HAP-1 (cell line): ENCODE results near the gene DKK3.

ENCODE experiments used
- DNase-seq, 2 experiments: peaks; one replicate each; pipeline ENCODE4 v3.0.0-alpha.2; 2016 to 2020; ENCODE audit warnings: low spot score in 2 of 2
- H3K27me3 ChIP-seq: fragments of 250-450 bp; sonication (Bioruptor Pico); 2 replicates; pipeline ENCODE4 v1.5.1; 2020; ENCODE audit warnings: low read depth, mild to moderate bottlenecking, moderate library complexity
- H3K36me3 ChIP-seq: fragments of 250-450 bp; sonication (Bioruptor Pico); replicated peaks from 2 replicates; pipeline ENCODE4 v1.5.1; 2020; ENCODE audit warnings: mild to moderate bottlenecking
- H3K4me1 ChIP-seq: fragments of 250-450 bp; sonication (Bioruptor Pico); 2 replicates; pipeline ENCODE4 v1.5.1; 2020; ENCODE audit warnings: mild to moderate bottlenecking
- H3K4me3 ChIP-seq: fragments of 250-450 bp; sonication (Bioruptor Pico); 2 replicates; pipeline ENCODE4 v1.5.1; 2020; ENCODE audit warnings: mild to moderate bottlenecking, moderate library complexity
- H3K9me3 ChIP-seq: fragments of 250-450 bp; sonication (Bioruptor Pico); 2 replicates; pipeline ENCODE4 v1.5.1; 2020; ENCODE audit warnings: mild to moderate bottlenecking, moderate library complexity
- in situ Hi-C: fragments of 300-500 bp; cut with MboI; formaldehyde crosslinking; loops from 3 replicates; pipeline ENCODE4 v1.14.3; 2020; ENCODE audit warnings: low sequenced_read_pairs, inconsistent platforms, mixed read lengths

Gene DKK3

GRCh38 chr11:12023015-12023414, 14.6 kb upstream of the DKK3 start:
- in situ Hi-C loops, result no loop called here
- no peaks in the 10 kb centered on the region for H3K36me3 ChIP-seq
- no peaks in the 10 kb centered on the region for H3K4me1 ChIP-seq
- no peak for DNase-seq
- no peak overlapping the region for H3K4me3 ChIP-seq
- peaks cover 5% of the 10 kb centered on the region; the same call in 1 of the 2 replicates for H3K9me3 ChIP-seq
- peaks cover 3% of the 10 kb centered on the region for H3K27me3 ChIP-seq

GRCh38 chr11:12020546-12020945, 12.1 kb upstream of the DKK3 start:
- H3K4me1 ChIP-seq, result no peaks in the 10 kb centered on the region
- no peaks in the 10 kb centered on the region for H3K36me3 ChIP-seq
- H3K27me3 ChIP-seq, result peaks cover 3% of the 10 kb centered on the region
- H3K4me3 ChIP-seq, result no peak overlapping the region
- H3K9me3 ChIP-seq, result peaks cover 5% of the 10 kb centered on the region; the same call in 1 of the 2 replicates
- DNase-seq, result no peak
- in situ Hi-C loops, result no loop called here

- no peaks in the 10 kb centered on the region for H3K36me3 ChIP-seq
Observed at GRCh38 chr11:12019866-12020416, 11.5 kb upstream of the DKK3 start.

GRCh38 chr11:12019337-12019736, 10.9 kb upstream of the DKK3 start:
- H3K36me3 ChIP-seq, result no peaks in the 10 kb centered on the region
- no peak overlapping the region for H3K4me3 ChIP-seq
- in situ Hi-C loops, result no loop called here
- H3K9me3 ChIP-seq, result peaks cover 1% of the 10 kb centered on the region; the same call in 1 of the 2 replicates
- peaks cover under 1% of the 10 kb centered on the region; the same call in 1 of the 2 replicates for H3K27me3 ChIP-seq
- DNase-seq, result no peak
- H3K4me1 ChIP-seq, result no peaks in the 10 kb centered on the region

More at GRCh38 chr11:12019866-12020416, 11.5 kb upstream of the DKK3 start:
- in situ Hi-C loops, result no loop called here
- Histone ChIP-seq H3K27me3 (peaks cover 3% of the 10 kb centered on the region), H3K4me1 (no peaks in the 10 kb centered on the region), H3K9me3 (peaks cover 5% of the 10 kb centered on the region; the same call in 1 of the 2 replicates), H3K4me3 (no peak overlapping the region)
- DNase-seq, result no peak

- in situ Hi-C loops, result no loop called here
Observed at GRCh38 chr11:12017865-12018453, 9.5 kb upstream of the DKK3 start.

GRCh38 chr11:12017243-12017678, 8.8 kb upstream of the DKK3 start:
- DNase-seq, result no peak
- Histone ChIP-seq H3K9me3 (no peaks in the 10 kb centered on the region), H3K36me3 (no peaks in the 10 kb centered on the region), H3K4me1 (peaks cover 9% of the 10 kb centered on the region), H3K27me3 (no peaks in the 10 kb centered on the region; the same call in 1 of the 2 replicates), H3K4me3 (no peak overlapping the region)
- in situ Hi-C loops, result no loop called here

More at GRCh38 chr11:12017865-12018453, 9.5 kb upstream of the DKK3 start:
- no peak for DNase-seq
- Histone ChIP-seq H3K9me3 (no peaks in the 10 kb centered on the region), H3K4me3 (no peak overlapping the region), H3K4me1 (peaks cover 9% of the 10 kb centered on the region), H3K36me3 (no peaks in the 10 kb centered on the region), H3K27me3 (no peaks in the 10 kb centered on the region; the same call in 1 of the 2 replicates)

- Histone ChIP-seq H3K9me3 (no peaks in the 10 kb centered on the region), H3K4me1 (peaks cover 9% of the 10 kb centered on the region), H3K36me3 (no peaks in the 10 kb centered on the region), H3K27me3 (no peaks in the 10 kb centered on the region; the same call in 1 of the 2 replicates), H3K4me3 (no peak overlapping the region)
- in situ Hi-C loops, result no loop called here
- no peak for DNase-seq
Observed at GRCh38 chr11:12016246-12016645, 7.8 kb upstream of the DKK3 start.

- Histone ChIP-seq H3K4me3 (no peak overlapping the region), H3K9me3 (no peaks in the 10 kb centered on the region), H3K4me1 (peaks cover 9% of the 10 kb centered on the region), H3K27me3 (no peaks in the 10 kb centered on the region; the same call in 1 of the 2 replicates), H3K36me3 (no peaks in the 10 kb centered on the region)
- no peak for DNase-seq
- in situ Hi-C loops, result no loop called here
Observed at GRCh38 chr11:12015486-12015885, 7.1 kb upstream of the DKK3 start.

- Histone ChIP-seq H3K9me3 (no peaks in the 10 kb centered on the region), H3K4me1 (peaks cover 9% of the 10 kb centered on the region), H3K36me3 (no peaks in the 10 kb centered on the region), H3K27me3 (no peaks in the 10 kb centered on the region), H3K4me3 (no peak overlapping the region)
- peak; percentile 22 to 24 for DNase-seq
- in situ Hi-C loops, result no loop called here
Observed at GRCh38 chr11:12013781-12014180, 5.4 kb upstream of the DKK3 start.

- peaks cover 9% of the 10 kb centered on the region for H3K4me1 ChIP-seq
- no peak for DNase-seq
- no peaks in the 10 kb centered on the region for H3K27me3 ChIP-seq
- in situ Hi-C loops, result no loop called here
- H3K36me3 ChIP-seq, result no peaks in the 10 kb centered on the region
- no peaks in the 10 kb centered on the region for H3K9me3 ChIP-seq
- peak overlapping the region; percentile 29 for H3K4me3 ChIP-seq
Observed at GRCh38 chr11:12009617-12010321, 1.3 kb upstream of the DKK3 start.

GRCh38 chr11:12008790-12009616, 577 bp upstream of the DKK3 start:
- H3K4me3 ChIP-seq, result peak overlapping the region; percentile 50
- in situ Hi-C loops, result no loop called here
- no peaks in the 10 kb centered on the region for H3K9me3 ChIP-seq
- no peaks in the 10 kb centered on the region for H3K36me3 ChIP-seq
- peaks cover 7% of the 10 kb centered on the region for H3K4me1 ChIP-seq
- H3K27me3 ChIP-seq, result no peaks in the 10 kb centered on the region
- peak; percentile 30 to 81 for DNase-seq

- H3K36me3 ChIP-seq, result no peaks in the 10 kb centered on the region
- H3K27me3 ChIP-seq, result no peaks in the 10 kb centered on the region
- no peaks in the 10 kb centered on the region for H3K4me1 ChIP-seq
- no peak overlapping the region for H3K4me3 ChIP-seq
- H3K9me3 ChIP-seq, result no peaks in the 10 kb centered on the region
- in situ Hi-C loops, result no loop called here
- no peak for DNase-seq
Observed at GRCh38 chr11:12007230-12007593, 1.2 kb downstream of the DKK3 start.

- H3K27me3 ChIP-seq, result no peaks in the 10 kb centered on the region
- no peaks in the 10 kb centered on the region for H3K36me3 ChIP-seq
- DNase-seq, result no peak
- no peak overlapping the region for H3K4me3 ChIP-seq
- peaks cover 3% of the 10 kb centered on the region; the same call in 1 of the 2 replicates for H3K4me1 ChIP-seq
- H3K9me3 ChIP-seq, result no peaks in the 10 kb centered on the region
- in situ Hi-C loops, result no loop called here
Observed at GRCh38 chr11:12006552-12007229, 1.7 kb downstream of the DKK3 start.
